Glomerular visceral epithelial cell (primary cell): ENCODE results near the gene LDLRAD2.
"Not testable (repeated sequence)": the region's sequence is repeated elsewhere in the genome, so short reads cannot be mapped to it uniquely, and the experiment has no call there.

Source experiments
- DNase-seq: peaks from one replicate; pipeline ENCODE4 v3.0.0-alpha.2; 2016; ENCODE audit errors: extremely low spot score

The LDLRAD2 gene, protein sequence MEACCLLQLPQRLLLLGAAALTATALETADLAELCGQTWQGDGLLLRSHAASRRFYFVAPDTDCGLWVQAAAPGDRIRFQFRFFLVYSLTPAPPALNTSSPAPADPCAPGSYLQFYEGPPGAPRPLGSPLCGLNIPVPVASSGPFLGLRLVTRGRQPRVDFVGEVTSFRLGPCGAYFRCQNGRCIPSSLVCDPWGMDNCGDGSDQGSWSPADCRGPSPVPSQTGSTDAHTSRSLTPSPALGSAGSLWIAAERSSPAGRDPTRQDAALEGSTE

DNA sequence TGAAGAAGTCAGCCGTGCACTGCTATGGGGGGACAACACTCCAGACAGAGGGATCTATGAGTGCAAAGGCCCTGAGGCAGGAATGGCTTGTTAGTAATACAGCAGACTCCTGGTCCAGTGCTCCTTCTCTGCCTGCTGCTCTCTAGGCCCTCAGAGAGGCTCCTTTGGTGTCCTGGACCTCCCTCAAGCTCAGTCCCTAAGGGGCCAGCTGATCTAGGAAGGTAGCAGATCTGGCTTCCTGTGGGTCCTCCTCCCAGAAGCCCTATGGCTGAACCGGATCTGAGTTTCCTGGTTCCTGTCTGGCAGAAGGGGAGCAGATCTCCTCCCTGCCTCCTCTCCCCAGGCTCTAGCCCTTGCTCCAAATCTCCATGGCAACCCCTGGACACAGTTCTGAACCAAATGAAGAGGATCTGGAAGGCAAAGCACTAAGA is at the start of gene LDLRAD2:
Gene LDLRAD2, plus strand, starts transcription at position 391 of the 431 bp plus-strand sequence. CDS start 187 bp downstream, outside the sequence.
- no peak for DNase-seq

DNA sequence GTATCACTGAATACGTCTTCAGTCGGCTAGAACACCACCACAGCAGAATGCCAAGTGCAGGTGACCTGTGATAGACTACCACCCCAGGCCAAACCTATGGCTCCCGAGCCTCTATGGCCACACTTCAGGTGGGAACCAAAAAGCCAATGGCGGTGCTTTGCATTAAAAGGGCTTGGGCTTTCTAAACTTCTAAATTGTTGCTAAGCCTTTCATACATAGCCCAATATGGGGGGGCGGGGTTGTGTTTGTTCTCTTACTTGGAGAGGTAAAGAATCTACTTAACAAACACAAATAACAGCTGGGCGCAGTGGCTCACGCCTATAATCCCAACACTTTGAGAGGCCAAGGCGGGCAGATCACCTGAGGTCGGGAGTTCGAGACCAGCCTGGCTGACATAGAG is 48.8 kb upstream of the LDLRAD2 start:
- DNase-seq: no peak

DNA sequence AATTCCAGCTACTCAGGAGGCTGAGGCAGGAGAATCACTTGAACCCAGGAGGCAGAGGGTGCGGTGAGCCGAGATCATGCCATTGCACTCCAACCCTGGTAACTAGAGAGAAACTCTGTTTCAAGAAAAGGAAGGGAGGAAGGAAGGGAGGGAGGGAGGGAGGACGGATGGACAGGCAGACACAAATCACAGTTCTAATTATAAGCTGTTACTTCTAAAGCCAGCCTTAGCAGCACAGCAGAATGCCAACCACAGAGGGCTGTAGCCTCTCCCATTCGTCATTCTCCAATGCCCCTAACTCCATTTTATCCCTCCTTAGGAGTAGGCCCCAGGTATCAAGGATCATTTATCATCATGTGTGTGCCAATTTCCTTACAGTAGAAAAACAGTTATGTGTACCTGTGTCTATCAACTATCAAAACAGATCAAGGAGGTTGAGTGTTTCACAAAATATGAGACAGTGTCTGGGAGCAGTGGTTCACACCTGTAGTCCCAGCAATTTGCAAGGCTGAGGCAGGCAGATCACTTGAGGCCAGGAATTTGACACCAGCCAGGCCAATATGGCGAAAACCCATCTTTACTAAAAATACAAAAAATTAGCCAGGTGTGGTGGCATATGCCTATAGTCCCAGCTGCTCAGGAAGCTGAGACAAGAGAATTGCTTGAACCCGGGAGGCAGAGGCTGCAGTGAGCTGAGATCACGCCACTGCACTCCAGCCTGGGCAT is 48.2 kb upstream of the LDLRAD2 start:
- DNase-seq: no peak

DNA sequence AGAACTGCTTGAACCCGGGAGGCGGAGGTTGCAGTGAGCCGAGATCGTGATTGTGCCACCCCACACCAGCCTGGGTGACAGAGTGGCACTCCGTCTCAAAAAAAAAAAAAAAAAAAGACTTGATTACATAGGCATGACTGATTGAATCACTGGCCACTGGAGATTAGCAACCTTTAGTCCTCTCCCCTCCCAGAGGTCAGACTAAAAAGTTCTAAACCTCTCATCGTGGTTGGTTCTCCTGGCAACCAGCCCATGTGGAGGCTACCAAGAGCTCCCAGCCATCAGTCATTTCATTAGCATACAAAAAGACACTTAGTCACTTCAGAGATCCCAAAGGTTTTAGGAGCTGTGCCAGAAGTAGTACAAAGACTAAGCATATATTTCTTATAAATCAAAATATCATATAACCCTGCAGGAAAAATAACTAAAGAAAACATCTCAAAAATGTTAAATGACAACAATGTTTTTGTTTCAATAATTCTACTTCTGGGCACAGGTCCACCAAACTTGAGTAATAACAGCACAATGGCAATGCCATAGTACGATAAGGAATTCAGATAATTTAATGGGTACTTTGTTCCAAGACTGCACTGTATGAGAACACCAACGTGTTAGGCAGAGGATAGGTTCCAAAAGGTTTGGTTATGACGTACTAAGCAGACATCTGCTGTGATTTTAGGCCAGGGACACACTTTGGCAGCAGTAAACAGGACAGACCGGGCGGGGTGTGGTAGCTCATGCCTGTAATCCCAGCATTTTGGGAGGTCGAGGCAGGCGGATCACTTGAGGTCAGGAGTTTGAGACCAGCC is 47.2 kb upstream of the LDLRAD2 start:
- peak; percentile 85 for DNase-seq

DNA sequence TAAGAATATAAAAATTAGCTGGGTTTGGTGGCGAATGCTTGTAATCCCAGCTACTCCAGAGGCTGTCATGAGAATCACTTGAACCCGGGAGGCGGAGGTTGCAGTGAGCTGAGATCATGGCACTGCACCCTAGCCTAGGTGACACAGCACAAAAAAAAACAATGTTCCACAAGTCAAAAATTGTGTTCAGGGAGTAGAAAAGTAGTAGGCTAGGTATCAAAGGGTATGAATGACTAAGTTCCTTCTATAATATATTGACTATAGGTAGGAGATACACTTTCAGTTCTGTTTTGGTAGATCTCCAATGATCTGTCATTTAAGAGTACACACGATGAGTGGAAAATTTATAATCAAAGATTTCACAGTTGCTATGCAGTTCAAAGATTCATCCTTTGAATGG is 45.9 kb upstream of the LDLRAD2 start:
- DNase-seq: no peak

DNA sequence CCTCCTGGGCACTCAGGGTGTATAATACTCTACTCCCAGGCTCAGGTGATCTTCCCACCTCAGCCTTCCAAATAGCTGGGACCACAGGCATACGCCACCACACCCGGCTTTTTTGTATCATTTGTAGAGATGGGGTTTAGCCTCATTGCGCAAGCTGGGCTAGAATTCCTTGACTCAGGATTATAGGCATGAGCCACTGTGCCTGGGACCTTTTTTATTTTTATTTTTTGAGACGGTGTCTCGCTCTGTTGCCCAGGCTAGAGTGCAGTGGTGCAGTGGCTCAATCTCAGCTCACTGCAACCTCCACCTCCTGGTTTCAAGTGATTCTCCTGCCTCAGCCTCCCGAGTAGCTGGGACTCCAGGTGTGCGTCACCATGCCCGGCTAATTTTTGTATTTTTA is 45.0 kb upstream of the LDLRAD2 start:
- DNase-seq: not testable (repeated sequence)

DNA sequence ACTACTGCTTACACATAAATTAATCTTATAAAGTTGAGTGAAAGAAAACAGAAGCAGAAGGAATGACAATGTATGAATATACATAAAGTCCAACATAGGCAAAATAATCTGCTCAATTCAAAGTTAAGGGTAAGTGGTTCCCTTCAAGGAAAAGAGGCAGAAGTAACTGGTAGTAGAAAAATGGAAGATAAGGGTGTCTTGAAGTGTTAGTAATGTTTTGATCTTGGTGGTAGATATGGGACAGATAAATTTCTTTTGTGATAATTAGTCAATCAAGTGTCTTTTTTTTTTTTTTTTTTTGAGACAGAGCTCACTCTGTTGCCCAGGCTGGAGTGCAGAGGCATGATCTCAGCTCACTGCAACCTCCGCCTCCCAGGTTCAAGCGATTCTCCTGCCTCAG is 41.9 kb upstream of the LDLRAD2 start:
- DNase-seq: no peak

DNA sequence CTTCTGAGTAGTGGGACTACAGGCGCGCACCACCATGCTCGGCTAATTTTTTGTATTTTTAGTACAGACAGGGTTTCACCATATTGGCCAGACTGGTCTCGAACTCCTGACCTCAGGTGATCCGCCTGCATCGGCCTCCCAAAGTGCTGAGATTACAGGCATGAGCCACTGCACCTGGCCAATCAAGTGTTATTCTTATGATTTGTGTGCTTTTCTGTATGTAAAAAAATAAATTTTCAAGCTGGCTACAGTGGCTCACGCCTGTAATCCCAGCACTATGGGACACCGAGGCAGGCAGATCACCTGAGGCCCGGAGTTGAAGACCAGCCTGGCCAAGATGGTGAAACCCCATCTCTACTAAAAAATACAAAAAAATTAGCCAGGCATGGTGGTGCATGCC is 41.5 kb upstream of the LDLRAD2 start:
- not testable (repeated sequence) for DNase-seq

DNA sequence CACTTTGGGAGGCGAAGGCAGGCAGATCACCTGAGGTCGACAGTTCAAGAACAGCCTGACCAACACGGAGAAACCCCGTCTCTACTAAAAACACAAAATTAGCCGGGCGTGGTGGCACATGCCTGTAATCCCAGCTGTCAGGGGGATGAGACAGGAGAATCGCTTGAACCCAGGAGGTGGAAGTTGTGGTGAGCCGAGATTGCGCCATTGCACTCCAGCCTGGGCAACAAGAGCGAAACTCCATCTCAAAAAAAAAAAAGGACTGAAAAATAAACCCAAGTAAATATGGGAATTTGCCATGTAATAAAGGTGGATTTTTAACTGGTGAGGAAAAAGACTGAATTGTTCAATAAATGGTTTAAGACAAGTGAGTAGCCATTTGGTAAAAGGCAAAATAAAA is 40.4 kb upstream of the LDLRAD2 start:
- DNase-seq: not testable (repeated sequence)

DNA sequence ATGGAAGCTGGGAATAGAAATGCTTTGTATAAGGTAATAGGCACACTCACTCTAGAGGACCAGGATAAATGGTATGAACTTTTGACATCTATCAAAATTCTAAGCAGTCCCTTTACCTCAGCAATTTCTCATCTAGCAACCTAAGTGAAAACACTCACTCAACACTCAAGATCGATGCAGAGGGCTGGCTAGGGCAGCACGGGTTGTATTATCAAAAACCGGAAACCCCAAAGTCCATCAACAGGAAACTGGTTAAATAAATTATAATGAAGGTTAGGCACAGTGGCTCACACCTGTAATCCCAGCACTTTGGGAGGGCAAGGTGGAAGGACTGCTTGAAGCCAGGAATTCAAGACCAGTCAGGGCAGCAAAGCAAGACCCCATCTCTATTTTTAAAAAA is 38.5 kb upstream of the LDLRAD2 start:
- DNase-seq: no peak

DNA sequence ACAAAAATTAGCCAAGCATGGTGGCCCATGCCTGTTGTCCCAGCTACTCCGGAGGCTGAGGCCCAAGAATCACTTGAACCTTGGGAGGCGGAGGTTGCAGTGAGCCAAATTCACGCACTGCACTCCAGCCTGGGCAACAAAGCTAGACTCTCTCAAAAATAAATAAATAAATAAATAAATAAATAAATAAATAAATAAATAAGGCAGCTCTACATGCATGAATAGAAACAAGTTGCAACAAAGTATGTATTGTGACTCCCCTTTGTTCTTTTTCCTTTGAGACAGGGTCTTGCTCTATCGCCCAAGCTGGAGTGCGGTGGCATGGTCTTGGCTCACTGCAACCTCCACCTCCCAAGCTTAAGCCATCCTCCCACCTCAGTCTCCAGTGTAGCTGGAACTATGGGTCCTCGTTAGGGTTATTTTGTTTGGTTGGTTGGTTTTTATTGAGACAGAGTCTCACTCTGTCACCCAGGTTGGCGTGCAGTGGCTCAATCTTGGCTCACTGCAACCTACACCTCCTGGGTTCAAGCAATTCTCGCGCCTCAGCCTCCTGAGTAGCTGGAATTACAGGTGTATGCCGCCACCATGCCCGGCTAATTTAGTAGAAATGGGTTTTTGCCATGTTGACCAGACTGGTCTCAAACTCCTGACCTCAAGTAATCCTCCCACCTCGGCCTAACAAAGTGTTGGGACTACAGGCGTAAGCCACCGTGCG is 37.1 kb upstream of the LDLRAD2 start:
- DNase-seq: no peak

DNA sequence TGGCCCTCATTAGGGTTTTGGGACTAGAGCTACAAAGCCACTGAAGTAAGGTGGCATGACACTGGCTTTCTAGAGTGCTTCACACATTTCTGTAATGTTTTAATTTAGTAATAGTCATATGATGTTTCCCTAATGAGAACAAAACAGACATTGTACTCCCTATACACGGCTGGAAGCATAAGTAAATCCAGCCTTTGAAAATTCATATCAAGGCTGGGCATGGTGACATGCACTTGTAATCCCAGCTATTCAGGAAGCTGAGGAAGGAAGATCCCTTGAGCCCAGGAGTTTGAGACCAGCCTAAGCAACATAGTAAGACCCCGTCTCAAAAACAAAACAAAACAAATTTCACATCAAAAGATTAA is 36.5 kb upstream of the LDLRAD2 start:
- no peak for DNase-seq

DNA sequence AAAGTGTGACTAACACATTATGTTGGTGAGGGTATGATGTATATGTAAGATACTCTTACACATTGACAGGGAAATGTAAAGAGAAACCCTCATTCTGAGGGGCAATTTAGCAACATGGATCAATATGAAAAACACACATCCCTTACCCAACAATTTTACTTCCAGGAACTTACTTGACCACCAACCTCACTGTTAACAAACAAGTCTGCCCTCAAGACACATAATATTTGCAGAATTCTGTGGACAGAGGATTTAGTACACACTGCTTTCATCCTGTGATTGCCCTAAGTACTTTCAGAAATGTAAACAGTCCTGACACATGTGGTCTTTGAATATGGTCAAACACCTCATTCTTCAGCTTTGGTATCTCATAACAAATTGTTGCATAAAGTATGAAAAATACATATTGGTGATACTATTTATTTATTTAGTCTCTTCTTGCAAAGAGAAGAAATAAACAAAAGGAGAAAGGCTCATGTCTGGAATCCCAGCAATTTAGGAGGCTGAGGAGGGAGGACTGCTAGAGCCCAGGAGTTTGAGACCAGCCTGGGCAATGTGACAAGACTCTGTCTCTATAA is 36.0 kb upstream of the LDLRAD2 start:
- no peak for DNase-seq

DNA sequence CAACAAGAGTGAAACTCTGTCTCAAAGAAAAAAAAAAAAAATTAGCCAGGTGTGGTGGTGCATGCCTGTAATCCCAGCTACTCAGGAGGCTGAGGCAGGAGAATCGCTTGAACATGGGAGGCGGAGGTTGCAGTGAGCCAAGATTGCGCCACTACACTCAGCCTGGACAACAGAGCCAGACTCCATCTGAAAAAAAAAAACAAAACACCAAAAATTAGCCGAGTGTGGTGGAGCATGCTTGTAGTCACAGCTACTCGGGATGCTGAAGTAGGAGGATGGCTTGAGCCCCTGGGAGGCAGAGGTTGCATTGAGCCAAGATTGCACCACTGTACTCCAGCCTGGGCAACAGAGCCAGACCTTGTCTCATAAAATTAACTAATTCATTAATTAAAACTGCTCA is 35.1 kb upstream of the LDLRAD2 start:
- DNase-seq: not testable (repeated sequence)

DNA sequence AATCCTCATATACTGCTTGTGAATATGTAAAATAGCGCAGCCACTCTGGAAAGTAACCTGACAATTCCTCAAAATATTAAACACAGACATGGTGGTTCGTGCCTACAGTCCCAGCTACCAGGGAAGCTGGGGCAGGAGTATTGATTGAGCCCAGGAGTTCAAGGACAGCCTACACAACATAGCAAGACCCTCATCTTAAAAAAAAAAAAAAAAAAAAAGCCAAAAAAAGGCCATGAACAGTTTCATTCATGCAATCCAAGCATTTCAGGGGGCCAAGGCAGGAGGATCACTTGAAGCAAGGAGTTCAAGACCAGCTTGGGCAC is 33.7 kb upstream of the LDLRAD2 start:
- no peak for DNase-seq

DNA sequence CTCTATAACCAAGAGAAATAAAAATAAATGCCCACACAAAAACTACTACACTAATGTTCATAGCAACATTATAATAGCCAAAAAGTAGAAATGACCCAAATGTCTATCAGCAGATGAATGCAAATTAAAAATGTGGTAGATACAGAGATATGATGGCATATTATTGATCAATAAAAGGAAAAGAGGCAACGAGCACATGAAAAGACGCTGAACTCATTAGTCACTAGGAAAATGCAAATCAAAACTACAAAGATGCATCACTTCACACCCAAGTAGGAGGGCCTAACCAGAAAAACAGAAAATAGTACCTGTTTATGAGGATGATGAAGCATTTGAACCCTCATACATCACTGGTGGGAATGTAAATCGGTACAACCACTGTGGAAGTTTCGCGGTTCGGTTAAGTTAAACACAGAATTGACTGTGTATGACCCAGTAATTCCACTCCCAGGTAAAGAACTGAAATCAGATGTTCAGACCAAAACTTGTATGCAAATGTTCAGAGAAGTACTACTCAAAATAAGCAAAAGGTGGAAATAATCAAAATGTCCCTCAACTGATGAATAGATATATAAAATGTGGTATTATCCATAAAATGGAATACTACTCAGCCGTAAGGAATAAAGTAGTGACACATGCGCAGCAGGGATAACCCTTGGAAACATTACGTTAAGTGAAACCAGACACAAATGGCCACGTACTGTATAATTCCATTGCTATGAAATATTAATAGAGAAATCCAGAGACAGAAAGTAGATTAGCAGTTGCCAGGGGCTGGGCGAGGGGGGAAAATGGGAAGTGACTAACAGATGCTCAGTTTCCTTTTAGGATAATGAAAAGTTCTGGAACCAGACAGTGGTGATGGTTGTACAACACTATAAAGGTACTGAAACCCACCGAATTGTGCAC is 32.2 kb upstream of the LDLRAD2 start:
- DNase-seq: no peak

DNA sequence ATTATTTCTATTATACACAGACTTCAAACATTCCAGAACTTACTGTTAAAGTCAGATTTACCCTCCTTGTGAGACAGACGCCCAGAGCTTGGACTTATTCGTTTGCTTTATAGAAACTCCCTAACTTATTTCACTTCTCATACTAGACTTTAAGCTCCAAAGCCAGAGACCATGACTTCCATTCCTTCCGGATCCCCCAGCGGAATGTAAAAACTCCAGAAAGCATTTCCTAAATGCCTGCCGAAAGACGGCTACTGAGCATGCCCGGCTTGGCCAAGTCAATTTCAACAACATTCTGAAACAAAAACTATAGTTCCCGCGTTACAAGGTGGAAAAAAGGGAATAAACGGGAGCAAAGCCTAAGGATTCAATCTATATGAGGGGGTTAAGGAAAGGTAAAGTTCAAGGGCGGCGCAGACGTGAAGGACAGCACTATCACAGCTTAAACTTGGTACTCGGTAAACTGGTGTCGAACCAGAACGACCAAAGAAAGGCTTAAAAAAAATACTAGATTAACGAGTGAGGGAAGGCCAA is 30.2 kb upstream of the LDLRAD2 start:
- DNase-seq: peak; percentile 46

DNA sequence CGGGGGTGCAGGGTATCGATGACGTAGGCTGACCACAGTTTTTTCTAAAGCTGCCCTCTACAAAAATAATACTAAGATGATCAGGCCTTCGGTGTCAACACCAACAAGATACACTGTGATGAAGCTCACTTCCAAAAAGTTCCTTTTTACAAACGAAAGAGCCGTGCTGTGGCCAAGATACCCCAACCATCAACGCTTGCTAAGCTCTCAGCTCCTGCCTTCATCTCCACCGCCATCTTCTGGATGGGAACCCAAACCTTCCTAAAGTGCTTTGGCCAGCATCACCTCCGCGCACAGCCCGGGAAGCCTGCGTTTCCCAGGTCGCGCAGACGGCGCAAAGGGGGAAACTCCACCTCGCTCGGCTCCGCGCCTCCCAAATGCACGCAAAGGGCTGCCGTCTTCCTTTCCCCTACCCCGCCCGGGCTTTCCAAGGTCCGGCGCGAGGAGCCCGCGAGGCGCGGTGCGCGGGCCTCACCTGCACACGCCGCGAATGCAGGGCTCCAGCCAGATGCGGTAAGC is 29.7 kb upstream of the LDLRAD2 start:
- peak; percentile 53 for DNase-seq

DNA sequence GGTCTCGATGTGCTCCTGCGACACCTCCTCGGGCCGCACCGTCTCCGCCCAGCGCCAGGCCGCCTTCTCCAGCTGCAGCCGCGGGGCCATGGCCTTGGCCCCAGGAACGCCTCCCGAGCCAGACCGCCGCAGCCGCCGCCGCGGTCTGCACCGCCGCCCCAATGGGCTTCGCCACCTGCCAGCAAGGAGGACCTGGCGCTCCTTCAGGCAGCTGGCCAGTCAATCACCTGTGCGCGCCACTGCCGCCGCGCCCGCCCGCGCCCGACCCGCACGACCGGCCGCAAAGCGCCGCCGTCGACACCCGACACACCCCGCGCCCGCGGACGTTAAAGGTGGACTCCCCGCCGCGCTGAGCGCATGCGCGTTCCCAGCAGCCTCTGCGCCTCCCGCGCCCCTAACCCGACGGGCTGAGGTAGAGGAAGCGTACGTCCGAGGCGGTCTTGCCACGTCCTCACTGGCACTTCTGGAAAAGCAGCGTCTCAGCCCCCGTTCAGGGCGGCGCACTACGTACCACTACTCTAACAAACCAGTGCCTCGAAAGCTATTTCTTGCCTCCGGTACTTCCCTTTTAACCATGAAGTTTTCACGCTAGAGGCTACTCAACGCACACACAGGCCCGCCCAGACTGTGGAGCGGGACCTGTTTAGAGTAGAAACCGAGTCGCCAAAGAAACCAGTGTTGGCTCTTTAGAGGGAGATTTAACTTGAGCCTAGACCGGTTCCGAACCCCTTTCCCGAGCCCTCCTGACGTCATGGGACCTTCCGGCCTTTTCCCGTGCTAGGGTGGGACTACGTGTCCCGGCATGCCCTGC is 29.0 kb upstream of the LDLRAD2 start, which contains the start of gene USP48:
Gene USP48, minus strand, starts transcription at position 282 of the 811 bp plus-strand sequence. Its CDS starts 192 bp downstream, at position 90.
- peak; percentile 96 for DNase-seq
